OCI-LY7 (cell line): ENCODE results near the gene GNAQ. TPM values are rescaled to one million over a fixed set of nuclear protein-coding genes. Genes with fewer than 3 reads are reported as not detected.
A peak's percentile ranks its signal among the peaks of the same experiment; 100 is the strongest.

Source experiments
- Bru-seq: library from RNA; stranded (reverse); fragments of 400-500 nt; gene quantifications from one replicate; lab custom pipeline; 2021; lab: Mats Ljungman, UMichigan
- BruChase-seq, 2 experiments: library from RNA; stranded (reverse); fragments of 400-500 nt; gene quantifications; one replicate each; lab custom pipeline; 2021; lab: Mats Ljungman, UMichigan
- BruUV-seq: library from RNA; stranded (reverse); fragments of 400-500 nt; replicated peaks from 2 replicates; lab custom pipeline; 2021; lab: Mats Ljungman, UMichigan
- CTCF ChIA-PET: fragments of 300-600 bp; sonication (Branson Sonifier 250); formaldehyde crosslinking; loops from one replicate; lab custom pipeline; 2022; ENCODE audit warnings: antibody characterized with exemption; ENCODE audit not compliant: unreplicated experiment; lab: Charles Lee
- POLR2A ChIA-PET: fragments of 300-600 bp; sonication (Branson Sonifier 250); formaldehyde crosslinking; loops from one replicate; lab custom pipeline; 2022; ENCODE audit warnings: antibody characterized with exemption; lab: Charles Lee
- DNase-seq: peaks from one replicate; pipeline ENCODE4 v3.0.0-alpha.2; 2015; ENCODE audit warnings: low spot score
- H2AFZ ChIP-seq: fragments of 200-600 bp; sonication (generic), shearing (Covaris generic); 2 replicates; pipeline ENCODE4 v1.6.1; 2014; ENCODE audit warnings: mild to moderate bottlenecking, antibody characterized with exemption, low read length, moderate library complexity
- H3K27ac ChIP-seq: fragments of 200-600 bp; sonication (generic); 2 replicates; pipeline ENCODE4 v1.5.1; 2014; ENCODE audit warnings: mixed run types, low read depth, mild to moderate bottlenecking, moderate library complexity, low read length, inconsistent platforms; ENCODE audit not compliant: poor library complexity, severe bottlenecking
- H3K36me3 ChIP-seq: fragments of 200-600 bp; sonication (generic); 2 replicates; pipeline ENCODE4 v1.6.1; 2014; ENCODE audit warnings: mild to moderate bottlenecking, antibody characterized with exemption, low read length, moderate library complexity, mixed read lengths; ENCODE audit not compliant: insufficient read depth
- H3K4me1 ChIP-seq: fragments of 200-600 bp; sonication (generic); 2 replicates; pipeline ENCODE4 v1.5.1; 2014; ENCODE audit warnings: mild to moderate bottlenecking, low read length; ENCODE audit not compliant: insufficient read depth, poor library complexity, severe bottlenecking
- H3K4me2 ChIP-seq: fragments of 200-600 bp; sonication (generic); 2 replicates; pipeline ENCODE4 v1.6.1; 2014; ENCODE audit warnings: mild to moderate bottlenecking, low read length
- H3K4me3 ChIP-seq: fragments of 200-600 bp; sonication (generic); 2 replicates; pipeline ENCODE4 v1.5.1; 2014; ENCODE audit warnings: mild to moderate bottlenecking, low read depth, low read length; ENCODE audit not compliant: poor library complexity, severe bottlenecking
- H3K79me2 ChIP-seq: fragments of 200-600 bp; sonication (generic); 2 replicates; pipeline ENCODE4 v1.6.1; 2016; ENCODE audit warnings: low read depth, mild to moderate bottlenecking, low read length, moderate library complexity, mixed read lengths; ENCODE audit not compliant: insufficient read depth
- H3K9me2 ChIP-seq: fragments of 200-600 bp; sonication (generic); 2 replicates; pipeline ENCODE4 v1.6.1; 2016; ENCODE audit warnings: mild to moderate bottlenecking, low read length, mixed read lengths; ENCODE audit not compliant: insufficient read depth
- H3K9me3 ChIP-seq: fragments of 200-600 bp; sonication (generic); 2 replicates; pipeline ENCODE4 v1.6.1; 2014; ENCODE audit warnings: mild to moderate bottlenecking, mixed run types, low read length, mixed read lengths
- H4K20me1 ChIP-seq: fragments of 200-600 bp; sonication (generic); 2 replicates; pipeline ENCODE4 v1.6.1; 2014; ENCODE audit warnings: mild to moderate bottlenecking, antibody characterized with exemption, low read length, moderate library complexity, mixed read lengths; ENCODE audit not compliant: insufficient read depth
- EZH2phosphoT487 ChIP-seq: fragments of 200-600 bp; sonication (generic); IDR thresholded peaks from 2 replicates; pipeline ENCODE4 v1.6.1; 2018; ENCODE audit warnings: low read depth, borderline replicate concordance, mild to moderate bottlenecking, mixed run types, antibody characterized with exemption, low read length, moderate library complexity, mixed read lengths
- intact Hi-C: fragments of 100-400 bp; cut with micrococcal nuclease; formaldehyde crosslinking; loops from one replicate; pipeline ENCODE4 v1.10.0; 2022; ENCODE audit not compliant: unreplicated experiment
- long read RNA-seq: library from polyadenylated mRNA; stranded (forward); transcript quantifications from one replicate; pipeline ENCODE4 v2.0.0, GENCODE V29; 2022
- total RNA-seq, 2 experiments: library from RNA; depleted of rRNA in 1 of 2; stranded (reverse); fragments of >200 nt in 1 of 2; shearing (Covaris generic) in 1 of 2; gene quantifications; 2 replicates each; pipeline ENCODE4 v1.2.3, GENCODE V29; 2014 to 2022
- TF ChIP-seq, protein P1 (sequence below): fragments of 200-600 bp; sonication (generic); conservative IDR thresholded peaks from 2 replicates; pipeline ENCODE4 v1.5.1; 2014; ENCODE audit warnings: mild to moderate bottlenecking, antibody characterized with exemption, low read length, moderate library complexity, mixed read lengths

The GNAQ gene
- total RNA-seq (2014; rRNA removed; shearing (Covaris generic)) = not detected in 2 replicates
- total RNA-seq (2022) = not detected in 2 replicates
- Bru-seq, nascent RNA = percentile 12 among the genes with signal in this experiment
- percentile 10 among the genes with signal in this experiment for BruChase-seq, experiment 1, labeled RNA remaining after a 6-hour chase
- percentile 10 among the genes with signal in this experiment for BruChase-seq, experiment 2, labeled RNA remaining after a 2-hour chase
- long read RNA-seq = 0 reads

DNA sequence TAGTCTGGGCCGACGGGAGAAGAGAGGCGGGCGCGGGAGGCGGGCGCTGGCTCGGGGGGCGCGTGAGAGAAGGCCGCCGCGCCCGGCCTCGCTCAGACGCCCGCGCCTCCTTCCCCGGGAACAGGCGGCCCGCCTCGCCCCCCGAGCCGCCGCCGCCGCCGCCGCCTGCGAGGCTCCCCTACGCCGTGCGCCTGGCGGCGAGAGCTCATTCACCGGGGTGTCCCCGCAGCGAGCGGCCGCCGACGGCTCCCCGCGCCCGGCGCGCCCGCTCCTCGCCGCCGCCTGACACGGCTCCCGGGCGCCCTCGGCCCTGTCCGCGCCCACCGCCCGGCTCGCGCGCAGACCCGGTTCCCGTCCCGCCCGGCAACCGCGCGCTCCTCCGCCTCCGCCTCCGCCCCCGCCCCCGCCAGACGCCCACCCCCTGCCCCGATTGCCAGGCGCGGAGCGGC is at the start of gene GNAQ:
TSS of gene GNAQ (minus strand) at position 368 of the 449 bp plus-strand sequence. CDS start 576 bp downstream, outside the sequence.
- H3K9me2 ChIP-seq = no peaks in the 10 kb centered on the region
- intact Hi-C loops = no loop called here
- no peaks in the 10 kb centered on the region for H3K9me3 ChIP-seq
- no peak within 1 kb of the TSS for H3K27ac ChIP-seq
- no peak for TF ChIP-seq EZH2phosphoT487
- TF ChIP-seq, protein P1, sequence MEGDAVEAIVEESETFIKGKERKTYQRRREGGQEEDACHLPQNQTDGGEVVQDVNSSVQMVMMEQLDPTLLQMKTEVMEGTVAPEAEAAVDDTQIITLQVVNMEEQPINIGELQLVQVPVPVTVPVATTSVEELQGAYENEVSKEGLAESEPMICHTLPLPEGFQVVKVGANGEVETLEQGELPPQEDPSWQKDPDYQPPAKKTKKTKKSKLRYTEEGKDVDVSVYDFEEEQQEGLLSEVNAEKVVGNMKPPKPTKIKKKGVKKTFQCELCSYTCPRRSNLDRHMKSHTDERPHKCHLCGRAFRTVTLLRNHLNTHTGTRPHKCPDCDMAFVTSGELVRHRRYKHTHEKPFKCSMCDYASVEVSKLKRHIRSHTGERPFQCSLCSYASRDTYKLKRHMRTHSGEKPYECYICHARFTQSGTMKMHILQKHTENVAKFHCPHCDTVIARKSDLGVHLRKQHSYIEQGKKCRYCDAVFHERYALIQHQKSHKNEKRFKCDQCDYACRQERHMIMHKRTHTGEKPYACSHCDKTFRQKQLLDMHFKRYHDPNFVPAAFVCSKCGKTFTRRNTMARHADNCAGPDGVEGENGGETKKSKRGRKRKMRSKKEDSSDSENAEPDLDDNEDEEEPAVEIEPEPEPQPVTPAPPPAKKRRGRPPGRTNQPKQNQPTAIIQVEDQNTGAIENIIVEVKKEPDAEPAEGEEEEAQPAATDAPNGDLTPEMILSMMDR = no peak
- no peak for DNase-seq
- no peaks in the 10 kb centered on the region for H4K20me1 ChIP-seq
- BruUV-seq = no TSS peak
- H3K79me2 ChIP-seq = no peaks in the 10 kb centered on the region
- H3K36me3 ChIP-seq = no peaks in the 10 kb centered on the region
- CTCF ChIA-PET = no interaction called here
- no peak within 1 kb of the TSS for H3K4me3 ChIP-seq
- H2AFZ ChIP-seq = no peak within 1 kb of the TSS
- POLR2A ChIA-PET = no interaction called here
- no peaks in the 10 kb centered on the region for H3K4me1 ChIP-seq
- H3K4me2 ChIP-seq = no peak within 1 kb of the TSS

DNA sequence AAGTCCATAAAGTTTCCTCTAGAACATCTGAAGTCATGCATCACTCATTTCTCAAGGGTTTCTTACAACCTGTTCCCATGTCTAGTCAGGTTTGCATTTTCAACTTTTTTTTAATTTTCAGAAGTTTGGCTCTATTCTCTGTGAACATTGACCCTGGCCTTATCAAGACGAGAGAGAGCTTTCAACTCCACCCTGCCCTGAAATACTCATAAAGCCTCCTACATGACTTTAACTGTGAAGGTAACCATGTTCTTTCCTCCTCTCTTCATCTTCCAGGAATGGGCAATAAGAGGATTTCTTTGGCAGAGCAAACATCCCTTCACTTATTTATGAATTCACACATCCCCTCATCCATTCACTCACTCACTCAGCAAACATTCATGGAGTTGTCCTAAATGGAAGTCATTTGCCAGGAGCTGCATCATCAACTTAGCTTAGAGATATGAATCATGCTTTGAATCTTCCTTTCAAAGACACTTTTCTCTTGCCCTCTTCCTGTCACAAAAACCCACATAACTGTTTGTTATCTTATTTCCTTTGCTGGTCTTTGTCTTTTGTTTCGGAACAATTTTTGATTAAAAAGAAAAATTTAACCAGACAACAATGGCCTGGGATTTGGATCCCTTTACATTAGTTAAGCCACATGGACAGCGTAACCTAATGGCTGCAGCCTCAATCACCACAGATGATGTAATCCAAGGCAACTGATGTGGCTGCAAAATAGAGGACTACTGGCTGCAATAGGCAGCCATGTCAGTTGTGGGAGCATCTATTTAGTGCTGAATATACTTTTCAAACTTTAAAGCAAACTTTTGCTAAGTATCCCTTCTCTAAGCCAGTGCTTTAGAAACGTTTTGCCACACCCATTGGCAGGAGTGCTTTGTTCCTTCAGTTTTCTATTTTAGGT is 43.0 kb upstream of the GNAQ start:
- Histone ChIP-seq H4K20me1 (no peaks in the 10 kb centered on the region), H3K4me2 (no peak overlapping the region), H3K4me1 (no peaks in the 10 kb centered on the region), H3K79me2 (no peaks in the 10 kb centered on the region), H3K9me3 (no peaks in the 10 kb centered on the region), H2AFZ (no peak overlapping the region), H3K4me3 (no peak overlapping the region), H3K9me2 (no peaks in the 10 kb centered on the region), H3K36me3 (no peaks in the 10 kb centered on the region), H3K27ac (no peak overlapping the region)
- BruUV-seq = no TSS peak
- intact Hi-C loops = no loop called here
- ChIA-PET CTCF (no interaction called here), POLR2A (no interaction called here)
- TF ChIP-seq, protein P1 = no peak
- TF ChIP-seq EZH2phosphoT487 = no peak
- DNase-seq = no peak
